Keratinocyte (primary cell): ENCODE results near the gene RET. TPM values are rescaled to one million over a fixed set of nuclear protein-coding genes. Genes with fewer than 3 reads are reported as not detected.

Source experiments
- DNase-seq: peaks from one replicate; pipeline ENCODE4 v3.0.0-alpha.2; 2011; ENCODE audit warnings: low read depth, missing footprints, low spot score
- FAIRE-seq: peaks from 2 replicates; lab custom pipeline; 2011; peaks lifted over from hg19 to GRCh38; lab: Jason Lieb, UNC
- H2AFZ ChIP-seq: 2 replicates; pipeline ENCODE4 v1.6.0; 2012; ENCODE audit warnings: low read length, control low read depth, inconsistent platforms; ENCODE audit not compliant: control insufficient read depth
- H3K27ac ChIP-seq: 2 replicates; pipeline ENCODE4 v1.5.1; 2011; ENCODE audit warnings: low read length; ENCODE audit not compliant: control insufficient read depth, insufficient read depth
- H3K27me3 ChIP-seq: 3 replicates; pipeline ENCODE4 v1.6.0; 2011; ENCODE audit warnings: low read length; ENCODE audit not compliant: control insufficient read depth, insufficient read depth; ENCODE audit errors: extremely low read depth
- H3K36me3 ChIP-seq, 2 experiments: 2 replicates in 1 of 2; 3 replicates in 1 of 2; pipeline ENCODE4 v1.5.1; 2011; ENCODE audit warnings: low read length in 2 of 2, mild to moderate bottlenecking in 1 of 2; ENCODE audit not compliant: control insufficient read depth in 2 of 2, insufficient read depth in 2 of 2; ENCODE audit errors: extremely low read depth in 1 of 2
- H3K4me1 ChIP-seq: 3 replicates; pipeline ENCODE4 v1.5.1; 2011; ENCODE audit warnings: low read length; ENCODE audit not compliant: control insufficient read depth, insufficient read depth; ENCODE audit errors: extremely low read depth
- H3K4me2 ChIP-seq: 3 replicates; pipeline ENCODE4 v1.6.0; 2011; ENCODE audit warnings: low read depth, low read length; ENCODE audit not compliant: control insufficient read depth, insufficient read depth; ENCODE audit errors: extremely low read depth
- H3K4me3 ChIP-seq, 3 experiments: fragments of 200-600 bp in 1 of 3; sonication (generic) in 1 of 3; 2 replicates in 2 of 3; 3 replicates in 1 of 3; pipeline ENCODE4 v1.5.1; 2011 to 2016; ENCODE audit warnings: low read length in 3 of 3, mild to moderate bottlenecking in 3 of 3, control low read depth in 2 of 3, inconsistent platforms in 1 of 3, low read depth in 1 of 3, mixed read lengths in 1 of 3, mixed run types in 1 of 3, moderate library complexity in 1 of 3; ENCODE audit not compliant: control insufficient read depth in 2 of 3, insufficient read depth in 2 of 3; ENCODE audit errors: extremely low read depth in 1 of 3
- H3K79me2 ChIP-seq: 2 replicates; pipeline ENCODE4 v1.6.0; 2012; ENCODE audit warnings: low read length; ENCODE audit not compliant: control insufficient read depth, insufficient read depth
- H3K9ac ChIP-seq: 3 replicates; pipeline ENCODE4 v1.6.0; 2011; ENCODE audit warnings: low read length; ENCODE audit not compliant: control insufficient read depth, insufficient read depth; ENCODE audit errors: extremely low read depth
- H3K9me1 ChIP-seq: 3 replicates; pipeline ENCODE4 v1.6.0; 2011; ENCODE audit warnings: low read length; ENCODE audit not compliant: control insufficient read depth, insufficient read depth; ENCODE audit errors: extremely low read depth
- H3K9me3 ChIP-seq: 2 replicates; pipeline ENCODE4 v1.5.1; 2012; ENCODE audit warnings: low read depth, low read length; ENCODE audit not compliant: control insufficient read depth
- H4K20me1 ChIP-seq: 3 replicates; pipeline ENCODE4 v1.6.0; 2011; ENCODE audit warnings: low read length; ENCODE audit not compliant: control insufficient read depth, insufficient read depth; ENCODE audit errors: extremely low read depth
- CTCF ChIP-seq, 3 experiments: IDR thresholded peaks in 1 of 3; conservative IDR thresholded peaks in 1 of 3; optimal IDR thresholded peaks in 1 of 3; 2 replicates in 2 of 3; 3 replicates in 1 of 3; pipeline versions ENCODE3 to v1.5.1; 2011; ENCODE audit warnings: low read length in 3 of 3, mild to moderate bottlenecking in 3 of 3, moderate library complexity in 2 of 3, control low read depth in 1 of 3, inconsistent platforms in 1 of 3; ENCODE audit not compliant: insufficient read depth in 2 of 3; ENCODE audit errors: extremely low read depth in 1 of 3
- EZH2 ChIP-seq: IDR thresholded peaks from one replicate; pipeline ENCODE4 v1.6.1; 2012; ENCODE audit warnings: inconsistent platforms, mild to moderate bottlenecking, low read length, moderate library complexity
- dilution Hi-C: fragments of 300-500 bp; cut with MboI; formaldehyde crosslinking; loops from one replicate; pipeline ENCODE4 v1.7.0; 2020; ENCODE audit warnings: low sequenced_read_pairs; ENCODE audit not compliant: extremely low pct_ligation_motif_present
- polyA plus RNA-seq, 5 experiments: library from polyadenylated mRNA; depleted of rRNA in 3 of 5; stranded (reverse) in 3 of 5; stranded (forward) in 1 of 5; unstranded in 1 of 5; fragments of >200 nt; gene quantifications; 1 replicate in 1 of 5; 2 replicates in 3 of 5; 3 replicates in 1 of 5; pipeline versions ENCODE4 v1.2.1 to v1.2.3, GENCODE V29; 2011 to 2012; ENCODE audit warnings: missing spikeins in 2 of 5, low read depth in 1 of 5, low replicate concordance in 1 of 5

The RET gene
- polyA plus RNA-seq, 1 donor (not counting 4 experiments of a cell fraction or from before 2014, with no cell fraction given) = 0.21 TPM

DNA sequence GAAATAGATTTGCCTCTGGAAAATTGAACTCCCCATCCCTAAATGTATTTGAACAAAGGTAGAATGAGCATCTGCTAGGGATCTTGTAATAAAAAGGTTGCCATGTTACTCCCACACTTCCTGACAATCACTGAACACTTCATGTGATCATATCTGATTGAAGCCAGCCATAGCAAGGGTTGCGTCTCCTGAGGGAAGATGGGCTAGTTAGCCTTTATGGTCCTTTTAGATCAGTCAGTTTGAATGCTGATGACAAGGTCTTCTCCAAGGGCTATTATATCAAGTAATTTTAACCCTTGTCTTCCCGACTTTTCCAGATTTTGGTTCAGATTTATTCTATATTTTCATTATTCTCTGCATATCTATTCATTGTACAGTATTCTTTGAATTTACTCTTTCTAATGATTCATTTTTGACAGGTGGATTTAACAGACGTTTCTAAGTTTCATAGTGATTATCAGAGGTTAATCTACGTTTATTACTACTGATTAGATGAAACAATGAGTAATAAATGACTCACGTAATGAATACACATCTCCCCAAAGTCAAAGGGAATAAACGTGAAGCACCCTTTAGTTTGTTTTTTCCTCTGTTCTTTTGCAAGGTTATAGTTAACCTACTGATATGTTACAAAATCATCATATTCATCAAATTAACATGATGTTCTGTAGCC is 89.5 kb downstream of the RET start:
- Histone ChIP-seq H3K4me3 (no peak overlapping the region), H3K79me2 (peaks cover 1% of the 10 kb centered on the region), H4K20me1 (no peaks in the 10 kb centered on the region), H3K9ac (no peak overlapping the region), H3K27me3 (no peaks in the 10 kb centered on the region), H3K9me3 (no peaks in the 10 kb centered on the region), H3K4me2 (no peak overlapping the region), H2AFZ (no peak overlapping the region), H3K4me1 (peaks cover 7% of the 10 kb centered on the region), H3K9me1 (no peaks in the 10 kb centered on the region), H3K27ac (no peak overlapping the region), H3K36me3 (peaks cover 11 to 20% of the 10 kb centered on the region in 2 experiments)
- DNase-seq = no peak
- dilution Hi-C loops = no loop called here
- TF ChIP-seq CTCF (optimal IDR thresholded peaks at IDR 0.05 in 1 of 3, IDR thresholded peaks at IDR 0.05 in 1 of 3, conservative IDR thresholded peaks at IDR 0.05 in 1 of 3; ENCODE audit: extremely low read depth in 1 of 3, insufficient read depth in 2 of 3, low read length in 3 of 3) (no peak), EZH2 (no peak)
- no peak for FAIRE-seq

- H3K9ac ChIP-seq = no peak overlapping the region
- H3K79me2 ChIP-seq = no peaks in the 10 kb centered on the region
- peaks cover 5% of the 10 kb centered on the region for H3K4me1 ChIP-seq
- peaks cover 10 to 14% of the 10 kb centered on the region in 2 experiments for H3K36me3 ChIP-seq
- H4K20me1 ChIP-seq = no peaks in the 10 kb centered on the region
- DNase-seq = no peak
- no peak overlapping the region for H3K4me3 ChIP-seq
- H3K27ac ChIP-seq = no peak overlapping the region
- no peak for FAIRE-seq
- TF ChIP-seq EZH2 (no peak), CTCF (optimal IDR thresholded peaks at IDR 0.05 in 1 of 3, IDR thresholded peaks at IDR 0.05 in 1 of 3, conservative IDR thresholded peaks at IDR 0.05 in 1 of 3; ENCODE audit: extremely low read depth in 1 of 3, insufficient read depth in 2 of 3, low read length in 3 of 3) (no peak)
- H3K9me1 ChIP-seq = no peaks in the 10 kb centered on the region
- no peak overlapping the region for H3K4me2 ChIP-seq
- H2AFZ ChIP-seq = no peak overlapping the region
- no peaks in the 10 kb centered on the region for H3K27me3 ChIP-seq
- no peaks in the 10 kb centered on the region for H3K9me3 ChIP-seq
- dilution Hi-C loops = no loop called here
Measured at GRCh38 chr10:43166880-43167497, 90.1 kb downstream of the RET start.
